ENCODE measurements around the gene GPS1.
A peak's percentile ranks its signal among the peaks of the same experiment; 100 is the strongest.

The GPS1 gene

DNA sequence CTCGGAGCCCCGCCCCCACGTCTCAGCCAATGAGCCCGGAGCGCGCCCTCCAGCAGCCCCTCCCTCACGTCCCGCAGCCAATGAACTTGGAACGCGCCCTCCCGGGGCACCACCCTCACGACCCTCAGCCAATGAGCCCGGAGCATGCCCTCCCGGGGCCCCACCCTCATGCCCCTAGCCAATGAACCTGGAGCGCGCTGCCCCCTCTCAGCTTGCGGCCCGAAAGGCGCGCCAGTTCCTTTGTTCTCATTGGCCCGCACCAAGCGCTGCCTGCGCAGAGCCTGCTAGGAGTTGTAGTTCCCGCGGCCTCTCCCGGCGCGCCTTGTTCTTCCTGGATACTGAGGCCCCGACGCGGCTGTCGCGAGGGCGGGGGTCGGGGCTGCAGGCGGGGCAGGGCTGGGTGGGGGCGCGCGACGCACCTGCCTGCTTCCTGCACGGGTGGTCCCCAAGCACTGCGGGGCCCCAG, 28.7 kb upstream of the GPS1 start, which contains the start of gene LRRC45:
Gene LRRC45, plus strand, starts transcription at position 325 of the 466 bp plus-strand sequence. CDS start 339 bp downstream, outside the sequence.
- peak; percentile 99 for DNase-seq (ENCODE audit: extremely low read depth, insufficient read length)
- TF ChIP-seq, protein P1, sequence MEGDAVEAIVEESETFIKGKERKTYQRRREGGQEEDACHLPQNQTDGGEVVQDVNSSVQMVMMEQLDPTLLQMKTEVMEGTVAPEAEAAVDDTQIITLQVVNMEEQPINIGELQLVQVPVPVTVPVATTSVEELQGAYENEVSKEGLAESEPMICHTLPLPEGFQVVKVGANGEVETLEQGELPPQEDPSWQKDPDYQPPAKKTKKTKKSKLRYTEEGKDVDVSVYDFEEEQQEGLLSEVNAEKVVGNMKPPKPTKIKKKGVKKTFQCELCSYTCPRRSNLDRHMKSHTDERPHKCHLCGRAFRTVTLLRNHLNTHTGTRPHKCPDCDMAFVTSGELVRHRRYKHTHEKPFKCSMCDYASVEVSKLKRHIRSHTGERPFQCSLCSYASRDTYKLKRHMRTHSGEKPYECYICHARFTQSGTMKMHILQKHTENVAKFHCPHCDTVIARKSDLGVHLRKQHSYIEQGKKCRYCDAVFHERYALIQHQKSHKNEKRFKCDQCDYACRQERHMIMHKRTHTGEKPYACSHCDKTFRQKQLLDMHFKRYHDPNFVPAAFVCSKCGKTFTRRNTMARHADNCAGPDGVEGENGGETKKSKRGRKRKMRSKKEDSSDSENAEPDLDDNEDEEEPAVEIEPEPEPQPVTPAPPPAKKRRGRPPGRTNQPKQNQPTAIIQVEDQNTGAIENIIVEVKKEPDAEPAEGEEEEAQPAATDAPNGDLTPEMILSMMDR (IDR thresholded peaks at IDR 0.05; ENCODE audit: insufficient read depth, low read length, poor library complexity, severe bottlenecking): no peak
- Histone ChIP-seq H3K27me3 (replicated peaks; ENCODE audit: control insufficient read depth, insufficient read depth, low read length) (no peaks in the 10 kb centered on the region), H3K4me3 (replicated peaks; ENCODE audit: low read depth, low read length) (peak within 1 kb of the TSS; percentile 87), H3K36me3 (ENCODE audit: control insufficient read depth, insufficient read depth, low read length) (no peaks in the 10 kb centered on the region; the same call in 1 of the 2 replicates)

DNA sequence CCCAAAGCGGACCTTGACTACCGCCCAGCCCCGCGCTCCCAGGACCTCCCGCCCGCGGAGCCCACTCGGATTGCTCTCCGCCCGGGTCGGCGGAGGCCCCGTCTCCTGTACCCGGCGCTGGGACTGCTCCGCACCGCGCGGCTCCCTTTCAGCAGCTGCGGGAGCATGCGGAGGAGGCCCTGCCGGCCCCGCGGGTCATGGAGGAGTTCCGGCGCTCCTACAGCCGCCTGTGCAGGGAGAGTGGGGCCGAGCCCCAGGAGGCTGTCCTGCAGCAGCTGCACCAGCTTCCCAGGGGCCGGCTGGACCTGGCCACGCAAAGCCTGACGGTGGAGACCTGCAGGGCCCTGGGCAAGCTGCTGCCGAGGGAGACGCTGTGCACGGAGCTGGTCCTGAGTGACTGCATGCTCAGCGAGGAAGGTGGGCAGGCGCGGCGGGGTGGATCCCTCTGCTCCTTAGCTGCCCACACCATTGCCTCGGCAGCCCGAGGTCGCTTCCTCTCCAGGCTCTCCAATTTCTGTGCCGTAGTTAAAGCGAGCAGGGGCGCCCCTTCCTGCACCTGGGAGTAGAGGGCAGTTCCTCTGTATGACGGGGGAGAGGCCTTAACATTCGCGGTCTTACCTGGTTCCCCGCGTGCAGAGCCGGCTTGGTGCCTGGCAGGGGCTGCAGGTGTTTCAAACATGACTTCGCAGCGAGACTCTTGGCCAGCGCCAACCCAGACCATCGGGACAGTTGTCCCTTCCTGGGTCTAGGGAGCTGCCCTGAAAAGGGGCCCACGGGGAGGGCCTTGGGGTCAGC, 28.1 kb upstream of the GPS1 start:
- TF ChIP-seq, protein P1 (IDR thresholded peaks at IDR 0.05; ENCODE audit: insufficient read depth, low read length, poor library complexity, severe bottlenecking): no peak
- H3K4me3 ChIP-seq (replicated peaks; ENCODE audit: low read depth, low read length): peak overlapping the region; percentile 80
- H3K27me3 ChIP-seq (replicated peaks; ENCODE audit: control insufficient read depth, insufficient read depth, low read length): no peaks in the 10 kb centered on the region
- H3K36me3 ChIP-seq (ENCODE audit: control insufficient read depth, insufficient read depth, low read length): no peaks in the 10 kb centered on the region; the same call in none of the 2 replicates
- no peak for DNase-seq (ENCODE audit: extremely low read depth, insufficient read length)

- Histone ChIP-seq H3K27me3 (replicated peaks; ENCODE audit: control insufficient read depth, insufficient read depth, low read length) (no peaks in the 10 kb centered on the region), H3K4me3 (replicated peaks; ENCODE audit: low read depth, low read length) (no peak overlapping the region), H3K36me3 (ENCODE audit: control insufficient read depth, insufficient read depth, low read length) (no peaks in the 10 kb centered on the region; the same call in none of the 2 replicates)
- TF ChIP-seq, protein P1 (IDR thresholded peaks at IDR 0.05; ENCODE audit: insufficient read depth, low read length, poor library complexity, severe bottlenecking): no peak
- DNase-seq (ENCODE audit: extremely low read depth, insufficient read length): no peak
These were observed 26.8 kb upstream of the GPS1 start for GRCh38 chr17:82024859-82025258.

- Histone ChIP-seq H3K27me3 (replicated peaks; ENCODE audit: control insufficient read depth, insufficient read depth, low read length) (no peaks in the 10 kb centered on the region), H3K4me3 (replicated peaks; ENCODE audit: low read depth, low read length) (no peak overlapping the region), H3K36me3 (ENCODE audit: control insufficient read depth, insufficient read depth, low read length) (no peaks in the 10 kb centered on the region; the same call in none of the 2 replicates)
- TF ChIP-seq, protein P1 (IDR thresholded peaks at IDR 0.05; ENCODE audit: insufficient read depth, low read length, poor library complexity, severe bottlenecking): no peak
- no peak for DNase-seq (ENCODE audit: extremely low read depth, insufficient read length)
These were observed 26.1 kb upstream of the GPS1 start for GRCh38 chr17:82025401-82026107.

GRCh38 chr17:82028246-82028645, 23.5 kb upstream of the GPS1 start:
- no peak overlapping the region for H3K4me3 ChIP-seq (replicated peaks; ENCODE audit: low read depth, low read length)
- TF ChIP-seq, protein P1 (IDR thresholded peaks at IDR 0.05; ENCODE audit: insufficient read depth, low read length, poor library complexity, severe bottlenecking): no peak
- no peak for DNase-seq (ENCODE audit: extremely low read depth, insufficient read length)
- H3K36me3 ChIP-seq (ENCODE audit: control insufficient read depth, insufficient read depth, low read length): no peaks in the 10 kb centered on the region; the same call in none of the 2 replicates
- H3K27me3 ChIP-seq (replicated peaks; ENCODE audit: control insufficient read depth, insufficient read depth, low read length): no peaks in the 10 kb centered on the region
